Epithelial cell of proximal tubule (primary cell): ENCODE measurements around the gene SND1. TPM values are rescaled to one million over a fixed set of nuclear protein-coding genes. Genes with fewer than 3 reads are reported as not detected.

ENCODE experiments used
- DNase-seq: peaks from one replicate; pipeline ENCODE4 v3.0.0-alpha.2; 2011; ENCODE audit warnings: low read depth
- H3K4me3 ChIP-seq: 2 replicates; pipeline ENCODE4 v1.5.1; 2011; ENCODE audit warnings: low read depth, mild to moderate bottlenecking, low read length
- CTCF ChIP-seq: conservative IDR thresholded peaks from 2 replicates; pipeline ENCODE4 v1.5.1; 2012; ENCODE audit warnings: low read depth, mild to moderate bottlenecking, low read length
- total RNA-seq: library from RNA; depleted of rRNA; stranded (reverse); fragments of >200 nt; gene quantifications from 2 replicates; pipeline ENCODE4 v1.2.3, GENCODE V29; 2015

Gene SND1
- total RNA-seq, 1 donor from 2014 or later = 122 TPM

DNA sequence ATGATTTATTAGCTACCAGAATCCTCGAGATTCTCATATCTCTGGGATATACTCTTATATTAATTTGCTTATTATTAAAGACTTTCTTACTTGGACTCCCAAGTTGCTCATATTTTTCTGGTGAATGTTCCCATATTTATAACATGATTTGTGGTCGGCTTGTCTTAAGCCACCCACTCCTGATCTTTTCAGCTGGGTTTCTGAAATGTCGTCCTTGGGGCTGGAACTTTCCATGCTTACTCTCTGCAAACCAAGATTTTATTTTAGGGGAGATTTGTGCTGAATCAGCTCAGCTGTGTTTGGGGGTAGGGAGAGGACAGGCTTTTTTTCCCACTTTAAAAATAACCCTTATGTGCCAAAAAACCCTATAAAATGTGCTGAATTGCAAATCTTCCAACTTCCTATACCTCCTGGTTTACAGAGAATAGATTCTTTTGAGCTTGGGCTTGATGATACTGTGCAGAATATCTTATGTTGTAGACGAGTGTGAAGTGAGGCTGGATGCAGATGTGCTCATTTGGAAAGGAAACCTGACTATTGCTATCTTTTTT, 162.1 kb downstream of the SND1 start:
- TF ChIP-seq CTCF = no peak
- no peak for DNase-seq

DNA sequence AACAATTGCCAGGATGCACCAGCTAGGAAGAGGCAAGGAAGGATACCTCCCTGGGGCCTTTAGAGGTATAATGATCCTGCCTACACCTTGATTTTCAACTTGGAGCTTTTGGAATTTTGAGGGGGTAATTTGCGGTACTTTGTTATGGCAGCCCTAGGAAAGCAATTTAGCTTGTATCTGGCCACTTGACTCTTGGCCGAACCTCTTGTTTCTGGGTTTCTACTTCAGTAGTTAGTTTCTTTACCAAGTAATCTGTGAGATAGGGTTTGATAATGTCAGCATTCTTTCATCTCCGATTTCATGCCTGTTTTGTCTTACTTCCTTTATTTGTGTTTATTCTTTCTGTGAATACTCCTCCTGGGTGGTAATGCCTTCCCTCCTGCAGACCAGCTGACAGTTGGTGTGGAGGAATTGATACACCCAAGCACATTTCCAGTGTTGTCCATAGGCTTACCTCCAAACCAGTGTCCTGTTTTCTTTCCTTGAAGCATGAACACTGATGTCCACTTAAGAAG, 163.7 kb downstream of the SND1 start:
- no peak for TF ChIP-seq CTCF
- no peak overlapping the region for H3K4me3 ChIP-seq
- no peak for DNase-seq

More for the DNA sequence above, 162.1 kb downstream of the SND1 start:
- H3K4me3 ChIP-seq = no peak overlapping the region

GRCh38 chr7:127816354-127817190, 164.6 kb downstream of the SND1 start:
- no peak overlapping the region for H3K4me3 ChIP-seq
- DNase-seq = peak; percentile 80
- TF ChIP-seq CTCF = no peak

- TF ChIP-seq CTCF = no peak
- no peak overlapping the region for H3K4me3 ChIP-seq
- no peak for DNase-seq
These were observed 165.5 kb downstream of the SND1 start for GRCh38 chr7:127817466-127817865.

GRCh38 chr7:127818306-127818705, 166.3 kb downstream of the SND1 start:
- no peak overlapping the region for H3K4me3 ChIP-seq
- no peak for TF ChIP-seq CTCF
- DNase-seq = no peak

DNA sequence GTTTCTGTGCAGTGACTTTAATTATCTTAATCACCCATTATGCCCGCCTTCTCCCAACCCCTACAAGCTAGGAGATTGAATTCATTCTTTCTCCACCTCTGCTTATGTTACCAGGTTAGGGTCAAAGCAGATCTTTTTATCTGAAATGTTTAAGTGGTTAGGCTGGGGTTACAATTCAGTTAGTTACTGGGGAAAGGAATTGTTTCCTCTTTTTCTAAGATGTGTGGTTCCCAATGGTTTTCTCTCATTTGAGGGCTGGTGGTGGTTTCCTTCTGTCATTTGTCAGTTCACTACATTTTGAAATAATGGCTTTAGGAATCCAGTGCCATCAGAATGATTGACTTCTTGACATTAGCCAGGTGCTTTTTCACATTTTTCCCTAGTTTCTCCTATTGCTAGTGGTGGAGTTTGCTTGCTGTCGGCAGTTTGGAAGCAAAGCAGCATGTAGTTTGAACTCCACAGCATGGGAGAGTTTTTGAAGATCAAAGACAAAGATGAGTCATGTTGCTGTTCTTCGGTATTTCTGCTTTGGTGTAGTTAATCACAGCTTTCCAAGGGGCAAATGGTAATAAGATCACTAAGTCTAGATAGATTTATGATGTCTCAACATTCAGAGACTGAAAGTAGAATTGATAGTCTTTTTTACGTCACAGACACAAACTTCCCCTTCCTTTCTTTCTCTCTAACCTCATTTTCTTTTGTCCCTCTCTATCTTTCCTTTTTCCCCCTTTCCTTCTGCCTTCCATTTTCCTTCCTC, 168.2 kb downstream of the SND1 start:
- TF ChIP-seq CTCF = no peak
- H3K4me3 ChIP-seq = no peak overlapping the region
- DNase-seq = no peak
